Measurements from ENCODE around the gene MAPK4.

MAPK4 gene

GRCh38 chr18:50626317-50626716 is 66.4 kb downstream of the MAPK4 start:
- no peak for DNase-seq

GRCh38 chr18:50627594-50628532 is 68.0 kb downstream of the MAPK4 start:
- DNase-seq, result no peak

GRCh38 chr18:50628533-50628905 is 68.6 kb downstream of the MAPK4 start:
- no peak for DNase-seq

GRCh38 chr18:50629148-50629631 is 69.3 kb downstream of the MAPK4 start:
- peak; percentile 39 for DNase-seq

- no peak for DNase-seq
Measured at GRCh38 chr18:50630895-50631294, 71.0 kb downstream of the MAPK4 start.

- DNase-seq, result no peak
Measured at GRCh38 chr18:50632895-50633515, 73.1 kb downstream of the MAPK4 start.

- no peak for DNase-seq
Measured at GRCh38 chr18:50633992-50634391, 74.1 kb downstream of the MAPK4 start.

GRCh38 chr18:50636366-50637057 is 76.6 kb downstream of the MAPK4 start:
- no peak for DNase-seq

GRCh38 chr18:50638016-50638883 is 78.4 kb downstream of the MAPK4 start:
- no peak for DNase-seq

GRCh38 chr18:50638884-50639420 is 79.1 kb downstream of the MAPK4 start:
- DNase-seq, result no peak

GRCh38 chr18:50639711-50640110 is 79.8 kb downstream of the MAPK4 start:
- DNase-seq, result no peak

GRCh38 chr18:50642439-50642838 is 82.6 kb downstream of the MAPK4 start:
- DNase-seq, result no peak

- no peak for DNase-seq
Measured at GRCh38 chr18:50644146-50644545, 84.3 kb downstream of the MAPK4 start.

GRCh38 chr18:50644807-50645206 is 84.9 kb downstream of the MAPK4 start:
- DNase-seq, result no peak

- no peak for DNase-seq
Measured at GRCh38 chr18:50647237-50647636, 87.3 kb downstream of the MAPK4 start.

- no peak for DNase-seq
Measured at GRCh38 chr18:50647792-50648191, 87.9 kb downstream of the MAPK4 start.

GRCh38 chr18:50649821-50650220 is 89.9 kb downstream of the MAPK4 start:
- no peak for DNase-seq

- DNase-seq, result no peak
Measured at GRCh38 chr18:50651334-50651733, 91.4 kb downstream of the MAPK4 start.

- DNase-seq, result no peak
Measured at GRCh38 chr18:50653402-50654093, 93.7 kb downstream of the MAPK4 start.

- DNase-seq, result no peak
Measured at GRCh38 chr18:50654211-50654610, 94.3 kb downstream of the MAPK4 start.
